Camera-type eye (tissue), 1 donor: ENCODE measurements around the gene SULT1A1. TPM values are rescaled to one million over a fixed set of nuclear protein-coding genes. Genes with fewer than 3 reads are reported as not detected.

Experiments
- total RNA-seq: library from RNA; depleted of rRNA; stranded (reverse); fragments of >200 nt; gene quantifications from one replicate; pipeline ENCODE4 v1.2.3, GENCODE V29; 2014

SULT1A1 gene
- total RNA-seq, result 22.3 TPM

GRCh38 chr16:28609631-28610594 lies at the start of gene SULT1A1:
SULT1A1 (minus strand) TSS chr16:28610044; CDS start chr16:28608855, 1,189 bp downstream.

GRCh38 chr16:28637765-28638164 lies 27.9 kb upstream of the SULT1A1 start, which contains the start of gene NPIPB8:
NPIPB8 (plus strand) TSS chr16:28638065; CDS start chr16:28638361, 296 bp downstream.

GRCh38 chr16:28596840-28597691 lies 12.8 kb downstream of the SULT1A1 start, which contains the start of gene SULT1A2:
SULT1A2 (minus strand) TSS chr16:28597050; CDS start chr16:28595930, 1,120 bp downstream.

Other genes starting within 250 kb of the SULT1A1 start
- 11.4 TPM for gene NPIPB6, start 246.5 kb downstream of the SULT1A1 start, total RNA-seq
- gene EIF3CL, start 206.2 kb downstream of the SULT1A1 start, total RNA-seq, result 65.0 TPM
- not detected for gene NPIPB7, start 137.7 kb downstream of the SULT1A1 start, total RNA-seq
- 17.1 TPM for gene CLN3, start 118.0 kb downstream of the SULT1A1 start, total RNA-seq
- gene APOBR, start 115.4 kb downstream of the SULT1A1 start, total RNA-seq, result 0.60 TPM
- not detected for gene IL27, start 103.2 kb downstream of the SULT1A1 start, total RNA-seq
- 2.5 TPM for gene NUPR1, start 71.1 kb downstream of the SULT1A1 start, total RNA-seq
- 17.3 TPM for gene SGF29, start 56.1 kb downstream of the SULT1A1 start, total RNA-seq
- gene SULT1A2, start 13.0 kb downstream of the SULT1A1 start, total RNA-seq, result not detected
- not detected for gene NPIPB8, start 28.0 kb upstream of the SULT1A1 start, total RNA-seq
- gene EIF3C, start 101.4 kb upstream of the SULT1A1 start, total RNA-seq, result 214 TPM
- gene NPIPB9, start 141.7 kb upstream of the SULT1A1 start, total RNA-seq, result 3.5 TPM
- 75.3 TPM for gene ATXN2L, start 213.0 kb upstream of the SULT1A1 start, total RNA-seq
- gene TUFM, start 236.3 kb upstream of the SULT1A1 start, total RNA-seq, result 57.1 TPM